ENCODE results near the gene DNPEP. TPM values are rescaled to one million over a fixed set of nuclear protein-coding genes. Genes with fewer than 3 reads are reported as not detected.

The DNPEP gene
- total and polyA plus RNA-seq, 2 of the 4 experiments (the other 2 are of a cell fraction) = 74.2 to 89.4 TPM

GRCh38 chr2:219356834-219357233 is 30.9 kb downstream of the DNPEP start:
- no peak for ATAC-seq (ENCODE audit: low read depth)
- H3K27me3 ChIP-seq (ENCODE audit: control insufficient read depth, insufficient read depth, low read length) = peaks cover 57% of the 10 kb centered on the region

More at GRCh38 chr2:219356834-219357233, 30.9 kb downstream of the DNPEP start:
- Histone ChIP-seq H3K4ac (ENCODE audit: low read depth, low read length) (no peak overlapping the region), H3K79me1 (ENCODE audit: low read depth in 1 of 2, low read length in 2 of 2) (no peaks in the 10 kb centered on the region), H4K8ac (ENCODE audit: low read depth in 2 of 2, low read length in 2 of 2) (no peak overlapping the region), H4K91ac (ENCODE audit: insufficient read depth, low read depth, low read length) (no peak overlapping the region), H3K9me3 (ENCODE audit: control insufficient read depth, insufficient read depth, low read length) (no peaks in the 10 kb centered on the region), H3K18ac (ENCODE audit: low read depth, low read length) (no peak overlapping the region), H4K20me1 (ENCODE audit: insufficient read depth, low read length) (no peaks in the 10 kb centered on the region), H2AFZ (replicated peaks; ENCODE audit: low read length, poor library complexity) (no peak overlapping the region), H3K4me3 (ENCODE audit: insufficient read depth, low read depth, low read length) (no peak overlapping the region), H2BK15ac (ENCODE audit: low read depth, low read length) (no peak overlapping the region), H3K27ac (ENCODE audit: insufficient read depth, low read length) (no peak overlapping the region), H2BK120ac (ENCODE audit: low read depth, low read length) (no peak overlapping the region), H2AK5ac (ENCODE audit: low read depth, low read length) (no peak overlapping the region), H2BK5ac (ENCODE audit: low read depth, low read length, poor library complexity, severe bottlenecking) (no peak overlapping the region), H3K56ac (ENCODE audit: extremely low read depth, insufficient read depth, low read length) (no peak overlapping the region), H2BK20ac (ENCODE audit: low read depth, low read length) (no peak overlapping the region), H3K14ac (replicated peaks; ENCODE audit: low read depth, low read length) (no peak overlapping the region), H3K23ac (ENCODE audit: low read depth, low read length) (no peak overlapping the region), H4K5ac (ENCODE audit: low read depth, low read length) (no peak overlapping the region), H3K9ac (ENCODE audit: low read depth, low read length) (no peak overlapping the region), H3K4me1 (ENCODE audit: control insufficient read depth, insufficient read depth, low read length) (peaks cover 3% of the 10 kb centered on the region; the same call in 1 of the 2 replicates), H3K9me1 (ENCODE audit: insufficient read depth, low read length) (no peaks in the 10 kb centered on the region), H3K4me2 (ENCODE audit: low read depth, low read length) (no peak overlapping the region), H3K36me3 (ENCODE audit: control insufficient read depth, insufficient read depth, low read length) (no peaks in the 10 kb centered on the region), H2AK9ac (replicated peaks; ENCODE audit: low read depth, low read length, poor library complexity) (no peak overlapping the region)
- BruUV-seq (replicated peaks) = no TSS peak
- dilution Hi-C loops (cut with HindIII; ENCODE audit: low sequenced_read_pairs, unreplicated experiment) = no loop called here
- ChIA-PET POLR2A (ENCODE audit: unreplicated experiment) (no interaction called here), CTCF (interaction anchor here (0.6 kb wide), 1 partner anchor 48 kb away, joined by 4 read pairs; the partner anchor contains the start of gene PTPRN)
- no peak for DNase-seq
- intact Hi-C loops (cut with micrococcal nuclease) = no loop called here
- no CpG with 5 or more reads among the region's 1 CpG for WGBS, 2 experiments (ENCODE audit: extremely low coverage in 2 of 2, insufficient read length in 1 of 2)
- in situ Hi-C loops (cut with MboI; ENCODE audit: low sequenced_read_pairs) = no loop called here
- TF ChIP-seq BHLHE40 (IDR thresholded peaks at IDR 0.05; ENCODE audit: low read depth, low read length) (no peak), SMC3 (IDR thresholded peaks at IDR 0.05; ENCODE audit: low read depth, low read length) (no peak), MXI1 (IDR thresholded peaks at IDR 0.05; ENCODE audit: borderline replicate concordance, low read depth, low read length) (no peak), USF2 (IDR thresholded peaks at IDR 0.05; ENCODE audit: low read depth, low read length) (no peak), MAZ (IDR thresholded peaks at IDR 0.05; ENCODE audit: borderline replicate concordance, low read depth, low read length) (no peak), RCOR1 (IDR thresholded peaks at IDR 0.05; ENCODE audit: insufficient replicate concordance, low read length) (no peak), MAFK (IDR thresholded peaks at IDR 0.05; ENCODE audit: low read depth, low read length) (no peak), RFX5 (IDR thresholded peaks at IDR 0.05; ENCODE audit: low read depth, low read length) (no peak), NFE2L2 (IDR thresholded peaks at IDR 0.05; ENCODE audit: low read depth, low read length) (no peak), CHD1 (IDR thresholded peaks at IDR 0.05; ENCODE audit: low read depth, low read length) (no peak), RAD21 (IDR thresholded peaks at IDR 0.05; ENCODE audit: low read length) (no peak), POLR2A (IDR thresholded peaks at IDR 0.05; ENCODE audit: low read depth, low read length) (no peak), CEBPB (IDR thresholded peaks at IDR 0.05; ENCODE audit: low read depth, low read length) (no peak), FOS (IDR thresholded peaks at IDR 0.05; ENCODE audit: low read depth, low read length) (no peak)
- TF ChIP-seq, protein P1, sequence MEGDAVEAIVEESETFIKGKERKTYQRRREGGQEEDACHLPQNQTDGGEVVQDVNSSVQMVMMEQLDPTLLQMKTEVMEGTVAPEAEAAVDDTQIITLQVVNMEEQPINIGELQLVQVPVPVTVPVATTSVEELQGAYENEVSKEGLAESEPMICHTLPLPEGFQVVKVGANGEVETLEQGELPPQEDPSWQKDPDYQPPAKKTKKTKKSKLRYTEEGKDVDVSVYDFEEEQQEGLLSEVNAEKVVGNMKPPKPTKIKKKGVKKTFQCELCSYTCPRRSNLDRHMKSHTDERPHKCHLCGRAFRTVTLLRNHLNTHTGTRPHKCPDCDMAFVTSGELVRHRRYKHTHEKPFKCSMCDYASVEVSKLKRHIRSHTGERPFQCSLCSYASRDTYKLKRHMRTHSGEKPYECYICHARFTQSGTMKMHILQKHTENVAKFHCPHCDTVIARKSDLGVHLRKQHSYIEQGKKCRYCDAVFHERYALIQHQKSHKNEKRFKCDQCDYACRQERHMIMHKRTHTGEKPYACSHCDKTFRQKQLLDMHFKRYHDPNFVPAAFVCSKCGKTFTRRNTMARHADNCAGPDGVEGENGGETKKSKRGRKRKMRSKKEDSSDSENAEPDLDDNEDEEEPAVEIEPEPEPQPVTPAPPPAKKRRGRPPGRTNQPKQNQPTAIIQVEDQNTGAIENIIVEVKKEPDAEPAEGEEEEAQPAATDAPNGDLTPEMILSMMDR (conservative IDR thresholded peaks at IDR 0.05; ENCODE audit: low read depth, low read length) = no peak

All from IMR-90 (cell line).